Vagina (tissue), 2 donors: ENCODE results near the gene ITFG1.
"Not testable (repeated sequence)": the region's sequence is repeated elsewhere in the genome, so short reads cannot be mapped to it uniquely, and the experiment has no call there.

Experiments
- POLR2A ChIP-seq, 2 donors: fragments of 450-650 bp; IDR thresholded peaks; one replicate each; pipeline ENCODE4 v1.6.1; 2017; ENCODE audit warnings: antibody characterized with exemption in 2 of 2, mild to moderate bottlenecking in 2 of 2, moderate library complexity in 2 of 2
- POLR2AphosphoS5 ChIP-seq, 2 donors: sonication (generic); formaldehyde crosslinking; IDR thresholded peaks; one replicate each; pipeline ENCODE4 v1.9.0; 2017; ENCODE audit warnings: antibody characterized with exemption in 2 of 2, mild to moderate bottlenecking in 2 of 2, low read depth in 1 of 2; ENCODE audit not compliant: insufficient read depth in 1 of 2
- TF ChIP-seq, protein P1 (sequence below), 3 experiments: fragments of 450-650 bp in 2 of 3; fragments of 200-600 bp in 1 of 3; sonication (generic) in 1 of 3; IDR thresholded peaks; one replicate each; pipeline ENCODE4 v1.5.1; 2017 to 2019; ENCODE audit warnings: antibody characterized with exemption in 3 of 3, mild to moderate bottlenecking in 2 of 3, moderate library complexity in 2 of 3

GRCh38 chr16:47203433-47203832, 257.4 kb downstream of the ITFG1 start:
- TF ChIP-seq, protein P1, sequence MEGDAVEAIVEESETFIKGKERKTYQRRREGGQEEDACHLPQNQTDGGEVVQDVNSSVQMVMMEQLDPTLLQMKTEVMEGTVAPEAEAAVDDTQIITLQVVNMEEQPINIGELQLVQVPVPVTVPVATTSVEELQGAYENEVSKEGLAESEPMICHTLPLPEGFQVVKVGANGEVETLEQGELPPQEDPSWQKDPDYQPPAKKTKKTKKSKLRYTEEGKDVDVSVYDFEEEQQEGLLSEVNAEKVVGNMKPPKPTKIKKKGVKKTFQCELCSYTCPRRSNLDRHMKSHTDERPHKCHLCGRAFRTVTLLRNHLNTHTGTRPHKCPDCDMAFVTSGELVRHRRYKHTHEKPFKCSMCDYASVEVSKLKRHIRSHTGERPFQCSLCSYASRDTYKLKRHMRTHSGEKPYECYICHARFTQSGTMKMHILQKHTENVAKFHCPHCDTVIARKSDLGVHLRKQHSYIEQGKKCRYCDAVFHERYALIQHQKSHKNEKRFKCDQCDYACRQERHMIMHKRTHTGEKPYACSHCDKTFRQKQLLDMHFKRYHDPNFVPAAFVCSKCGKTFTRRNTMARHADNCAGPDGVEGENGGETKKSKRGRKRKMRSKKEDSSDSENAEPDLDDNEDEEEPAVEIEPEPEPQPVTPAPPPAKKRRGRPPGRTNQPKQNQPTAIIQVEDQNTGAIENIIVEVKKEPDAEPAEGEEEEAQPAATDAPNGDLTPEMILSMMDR (IDR thresholded peaks at IDR 0.05) = not testable (repeated sequence)
- TF ChIP-seq POLR2AphosphoS5 (IDR thresholded peaks at IDR 0.05; ENCODE audit: insufficient read depth in 1 of 2, low read depth in 1 of 2); POLR2A (IDR thresholded peaks at IDR 0.05): not testable (repeated sequence)
